ENCODE measurements around the gene SRGN.

GRCh38 chr10:69064762-69065328 lies 23.1 kb upstream of the SRGN start:
- TF ChIP-seq CTCF (IDR thresholded peaks at IDR 0.05; ENCODE audit: insufficient read depth, low read length) (no peak), POLR2AphosphoS5 (IDR thresholded peaks at IDR 0.05; ENCODE audit: low read depth) (no peak)

Data from HL-60 (cell line).